Bronchial epithelial cell (primary cell): Measurements from ENCODE around the gene GPR148. TPM values are rescaled to one million over a fixed set of nuclear protein-coding genes. Genes with fewer than 3 reads are reported as not detected.

ENCODE experiments used
- DNase-seq: peaks from one replicate; pipeline ENCODE4 v3.0.0-alpha.2; 2010; ENCODE audit warnings: low read depth
- FAIRE-seq: peaks from 2 replicates; lab custom pipeline; 2011; peaks lifted over from hg19 to GRCh38; lab: Jason Lieb, UNC
- H3K27me3 ChIP-seq: 2 replicates; pipeline ENCODE4 v1.5.1; 2011; ENCODE audit warnings: low read length; ENCODE audit not compliant: control insufficient read depth, insufficient read depth
- H3K36me3 ChIP-seq: 2 replicates; pipeline ENCODE4 v1.5.1; 2011; ENCODE audit warnings: low read length; ENCODE audit not compliant: control insufficient read depth, insufficient read depth
- H3K4me3 ChIP-seq: 2 replicates; pipeline ENCODE4 v1.5.1; 2011; ENCODE audit warnings: mild to moderate bottlenecking, low read depth, low read length, control low read depth
- total RNA-seq: library from RNA; depleted of rRNA; stranded (reverse); fragments of >200 nt; gene quantifications from 2 replicates; pipeline ENCODE4 v1.2.1, GENCODE V29; 2014
- TF ChIP-seq, protein P1 (sequence below): IDR thresholded peaks from 2 replicates; pipeline ENCODE4 v1.5.1; 2011; ENCODE audit warnings: mild to moderate bottlenecking, moderate library complexity, low read length, control low read depth, inconsistent platforms; ENCODE audit not compliant: insufficient read depth, severe bottlenecking

The GPR148 gene
- total RNA-seq, 1 donor from 2014 or later: not detected

DNA sequence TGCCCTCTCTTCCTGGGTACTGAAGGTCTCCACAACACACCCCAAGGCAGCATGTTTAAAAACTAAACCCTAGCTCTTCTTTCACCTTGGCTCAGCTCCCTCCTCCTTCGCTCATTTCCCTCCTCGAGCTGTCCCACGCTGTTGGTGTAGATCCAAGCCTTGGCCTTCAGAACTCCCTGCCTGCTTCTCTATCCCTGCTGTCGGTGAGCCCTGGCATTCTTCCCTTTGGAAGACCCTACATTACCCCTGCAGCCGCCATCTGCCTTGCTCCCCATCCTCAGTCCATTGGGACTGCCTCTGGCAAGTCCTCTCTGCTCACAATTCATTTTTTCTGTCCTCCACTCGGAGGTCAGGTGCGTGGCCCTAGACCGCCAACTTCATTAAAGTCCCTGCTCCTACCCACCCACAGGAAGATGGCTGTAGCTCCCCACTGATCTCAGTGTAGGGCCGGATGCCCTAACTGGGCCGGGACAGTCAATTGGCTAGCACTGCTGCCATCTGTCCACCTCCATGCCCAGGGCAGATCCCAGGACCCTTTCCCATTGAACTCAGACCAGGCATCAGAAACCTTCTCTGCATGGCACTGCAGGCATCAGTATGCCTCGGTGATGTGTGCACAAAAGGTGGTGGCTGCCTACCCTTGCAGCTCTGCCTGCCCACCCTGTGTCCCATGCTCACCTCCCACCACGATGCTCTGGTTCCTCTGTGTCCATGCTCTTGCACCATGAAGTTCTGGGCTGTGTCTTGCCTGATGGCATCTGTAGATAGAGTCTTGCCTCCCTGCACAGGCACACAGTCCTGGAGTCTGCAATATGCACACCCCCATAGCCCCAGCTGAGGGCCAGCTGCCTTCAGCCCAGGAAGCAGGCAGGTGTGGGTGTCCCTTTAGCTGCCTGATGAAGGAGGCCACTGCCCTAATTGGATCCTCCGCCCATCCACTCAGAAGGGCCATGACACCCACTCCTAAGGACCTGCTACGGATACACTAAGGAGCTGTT lies 32.2 kb downstream of the GPR148 start:
- Histone ChIP-seq H3K4me3 (no peak overlapping the region), H3K36me3 (no peaks in the 10 kb centered on the region), H3K27me3 (peaks cover 12% of the 10 kb centered on the region)
- FAIRE-seq (peak; percentile 89), DNase-seq (no peak)
- TF ChIP-seq, protein P1, sequence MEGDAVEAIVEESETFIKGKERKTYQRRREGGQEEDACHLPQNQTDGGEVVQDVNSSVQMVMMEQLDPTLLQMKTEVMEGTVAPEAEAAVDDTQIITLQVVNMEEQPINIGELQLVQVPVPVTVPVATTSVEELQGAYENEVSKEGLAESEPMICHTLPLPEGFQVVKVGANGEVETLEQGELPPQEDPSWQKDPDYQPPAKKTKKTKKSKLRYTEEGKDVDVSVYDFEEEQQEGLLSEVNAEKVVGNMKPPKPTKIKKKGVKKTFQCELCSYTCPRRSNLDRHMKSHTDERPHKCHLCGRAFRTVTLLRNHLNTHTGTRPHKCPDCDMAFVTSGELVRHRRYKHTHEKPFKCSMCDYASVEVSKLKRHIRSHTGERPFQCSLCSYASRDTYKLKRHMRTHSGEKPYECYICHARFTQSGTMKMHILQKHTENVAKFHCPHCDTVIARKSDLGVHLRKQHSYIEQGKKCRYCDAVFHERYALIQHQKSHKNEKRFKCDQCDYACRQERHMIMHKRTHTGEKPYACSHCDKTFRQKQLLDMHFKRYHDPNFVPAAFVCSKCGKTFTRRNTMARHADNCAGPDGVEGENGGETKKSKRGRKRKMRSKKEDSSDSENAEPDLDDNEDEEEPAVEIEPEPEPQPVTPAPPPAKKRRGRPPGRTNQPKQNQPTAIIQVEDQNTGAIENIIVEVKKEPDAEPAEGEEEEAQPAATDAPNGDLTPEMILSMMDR: no peak

DNA sequence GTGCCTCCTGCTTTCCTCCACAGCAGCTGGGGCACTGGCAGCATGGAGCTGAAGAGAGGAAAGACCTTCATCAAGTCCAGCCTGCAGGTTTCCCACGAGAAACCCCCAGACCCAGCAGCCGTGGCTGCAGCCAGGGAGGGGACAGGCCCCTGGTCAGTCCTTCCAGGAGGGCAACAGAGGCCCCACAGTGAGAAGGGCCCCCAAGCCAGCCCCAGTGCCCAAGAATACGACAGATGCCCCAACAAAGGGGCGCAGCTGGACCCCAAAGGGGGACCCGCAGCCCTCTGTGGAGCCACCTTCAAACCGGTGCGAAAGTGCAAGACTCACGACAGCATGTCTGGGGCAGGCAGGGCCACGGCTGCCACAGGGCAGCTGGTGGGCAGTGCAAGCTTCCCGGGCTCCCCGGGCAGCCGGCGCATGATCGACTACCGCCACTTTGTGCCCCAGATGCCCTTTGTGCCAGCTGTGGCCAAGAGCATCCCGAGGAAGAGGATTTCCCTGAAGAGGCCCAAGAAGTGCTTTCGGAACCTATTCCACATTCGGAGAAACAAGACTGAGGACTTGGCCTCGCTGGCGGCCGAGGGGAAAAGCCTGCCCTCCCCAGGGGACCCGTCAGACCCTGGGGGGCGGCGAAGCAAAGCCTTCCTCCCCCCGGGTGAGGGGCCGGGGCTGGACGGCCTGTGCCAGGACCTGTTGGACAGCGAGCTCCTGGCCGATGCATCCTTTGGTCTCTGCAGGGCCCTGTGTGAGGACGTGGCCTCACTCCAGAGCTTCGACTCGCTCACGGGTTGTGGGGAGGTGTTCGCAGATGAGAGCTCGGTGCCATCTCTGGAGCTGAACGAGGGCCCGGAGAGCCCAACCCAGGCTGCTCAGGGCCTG lies 33.4 kb downstream of the GPR148 start:
- no peak for FAIRE-seq
- no peak overlapping the region for H3K4me3 ChIP-seq
- TF ChIP-seq, protein P1: no peak
- no peaks in the 10 kb centered on the region for H3K36me3 ChIP-seq
- DNase-seq: no peak
- peaks cover 3% of the 10 kb centered on the region for H3K27me3 ChIP-seq

DNA sequence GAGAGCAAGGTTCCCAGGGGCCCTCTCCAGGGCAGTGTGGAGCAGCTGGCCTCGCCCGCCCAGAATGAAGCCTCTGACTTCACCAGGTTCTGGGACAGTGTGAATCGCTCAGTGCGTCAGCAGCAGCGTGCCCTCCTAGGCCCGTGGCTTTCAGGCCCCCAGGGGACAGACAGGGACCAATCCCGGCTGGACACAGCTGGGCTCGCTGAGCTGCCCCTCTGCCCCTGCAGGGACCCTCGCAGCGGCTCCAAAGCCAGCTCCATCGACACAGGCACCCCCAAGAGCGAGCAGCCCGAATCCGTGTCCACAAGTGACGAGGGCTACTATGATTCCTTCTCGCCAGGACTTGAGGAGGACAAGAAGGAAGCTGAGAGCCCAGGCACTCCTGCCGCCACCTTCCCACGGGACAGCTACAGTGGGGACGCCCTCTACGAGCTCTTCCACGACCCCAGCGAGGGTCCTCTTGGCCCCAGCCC lies 34.1 kb downstream of the GPR148 start:
- Histone ChIP-seq H3K36me3 (no peaks in the 10 kb centered on the region), H3K27me3 (no peaks in the 10 kb centered on the region), H3K4me3 (no peak overlapping the region)
- TF ChIP-seq, protein P1: no peak
- DNase-seq (no peak), FAIRE-seq (peak; percentile 23)

DNA sequence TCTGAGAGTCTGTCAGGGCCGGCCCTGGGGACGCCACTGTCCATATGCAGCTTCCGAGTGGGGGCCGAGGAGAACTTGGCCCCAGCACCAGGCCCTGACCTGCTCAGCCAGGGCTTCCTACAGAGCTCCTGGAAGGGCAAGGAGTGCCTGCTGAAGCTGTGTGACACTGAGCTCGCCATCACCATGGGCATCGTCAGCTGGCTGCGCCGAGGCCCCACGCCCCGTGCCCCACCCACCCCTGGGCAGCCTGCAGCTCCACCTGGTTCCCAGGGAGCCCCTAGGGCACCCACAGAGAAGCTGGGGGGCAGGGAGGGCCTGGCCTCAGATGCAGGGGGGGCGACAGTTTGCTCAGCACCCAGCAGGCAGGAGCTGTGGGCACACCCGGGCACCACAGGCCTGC lies 34.5 kb downstream of the GPR148 start:
- no peak for DNase-seq
- Histone ChIP-seq H3K36me3 (no peaks in the 10 kb centered on the region), H3K4me3 (no peak overlapping the region), H3K27me3 (no peaks in the 10 kb centered on the region)
- TF ChIP-seq, protein P1: no peak
- FAIRE-seq: no peak

DNA sequence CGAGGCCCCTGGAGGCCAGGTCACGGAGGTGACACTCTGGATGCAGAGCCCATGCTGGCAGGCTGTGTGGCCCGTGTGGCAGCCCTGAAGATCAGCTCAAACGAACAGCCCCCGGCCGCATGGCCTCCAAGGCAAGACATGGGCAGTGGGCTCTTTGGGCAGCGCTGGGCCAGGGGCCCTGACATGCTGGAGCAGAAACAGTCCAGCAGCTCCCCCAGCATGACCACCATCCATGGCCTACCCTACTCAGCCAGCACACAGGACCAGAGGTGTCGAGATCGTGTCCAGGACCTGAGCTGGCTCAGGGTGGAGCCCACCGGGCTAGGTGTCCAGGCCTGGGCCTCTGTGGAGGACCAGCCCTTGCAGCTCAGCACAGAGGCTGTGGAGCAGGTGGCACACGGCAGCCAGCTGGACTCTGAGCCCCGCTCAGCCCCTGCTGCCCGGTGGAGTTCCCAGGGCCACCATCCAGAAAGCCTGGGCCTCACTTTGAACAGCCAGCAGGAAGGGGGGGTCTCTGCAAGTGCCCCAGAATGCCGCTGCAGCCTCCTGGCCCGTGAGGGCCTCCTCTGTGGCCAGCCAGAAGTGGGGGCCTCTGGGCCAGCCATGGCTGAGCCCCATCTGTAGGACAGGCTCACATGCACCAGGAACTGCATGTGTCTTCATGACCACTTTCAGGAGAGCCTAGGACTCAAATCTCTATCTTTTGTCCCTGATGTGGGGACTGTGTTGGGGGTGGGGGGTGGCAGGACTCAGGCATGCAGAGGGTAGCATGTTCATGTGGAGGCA lies 35.4 kb downstream of the GPR148 start:
- no peak for DNase-seq
- Histone ChIP-seq H3K36me3 (no peaks in the 10 kb centered on the region), H3K4me3 (no peak overlapping the region), H3K27me3 (no peaks in the 10 kb centered on the region)
- FAIRE-seq: no peak
- TF ChIP-seq, protein P1: no peak
